Cardiac fibroblast (primary cell): ENCODE results near the gene NMNAT2.
A peak's percentile ranks its signal among the peaks of the same experiment; 100 is the strongest.

Experiments
- DNase-seq, 2 donors: peaks; one replicate each; pipeline versions ENCODE4 v3.0.0 to v3.0.0-alpha.2; 2010; ENCODE audit warnings: low read depth in 2 of 2
- H3K4me3 ChIP-seq, 2 donors: replicated peaks in 1 of 2; 1 replicate in 1 of 2; 2 replicates in 1 of 2; pipeline ENCODE4 v1.5.1; 2011; ENCODE audit warnings: low read depth in 2 of 2, low read length in 2 of 2, mild to moderate bottlenecking in 2 of 2, moderate library complexity in 1 of 2
- TF ChIP-seq, protein P1 (sequence below): IDR thresholded peaks from one replicate; pipeline ENCODE4 v1.5.1; 2011; ENCODE audit warnings: low read depth, mild to moderate bottlenecking, low read length, inconsistent platforms

Gene NMNAT2

DNA sequence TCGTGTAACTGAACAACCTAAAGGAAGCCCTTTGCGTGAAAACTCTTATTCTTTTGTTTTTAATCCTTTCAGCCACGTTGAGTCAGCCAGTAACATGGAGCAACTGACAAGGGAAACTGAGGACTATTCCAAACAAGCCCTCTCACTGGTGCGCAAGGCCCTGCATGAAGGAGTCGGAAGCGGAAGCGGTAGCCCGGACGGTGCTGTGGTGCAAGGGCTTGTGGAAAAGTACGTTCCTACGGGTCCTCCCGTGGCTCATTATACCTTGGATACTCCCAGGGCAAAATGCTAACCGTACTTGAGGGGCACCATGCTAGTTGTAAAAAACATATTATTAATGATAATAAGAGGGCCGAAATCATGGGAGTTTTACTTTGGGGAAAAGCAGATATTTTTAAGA, 182.7 kb downstream of the NMNAT2 start:
- H3K4me3 ChIP-seq = peak overlapping the region in 1 of 2 donors; percentile 43
- TF ChIP-seq, protein P1, sequence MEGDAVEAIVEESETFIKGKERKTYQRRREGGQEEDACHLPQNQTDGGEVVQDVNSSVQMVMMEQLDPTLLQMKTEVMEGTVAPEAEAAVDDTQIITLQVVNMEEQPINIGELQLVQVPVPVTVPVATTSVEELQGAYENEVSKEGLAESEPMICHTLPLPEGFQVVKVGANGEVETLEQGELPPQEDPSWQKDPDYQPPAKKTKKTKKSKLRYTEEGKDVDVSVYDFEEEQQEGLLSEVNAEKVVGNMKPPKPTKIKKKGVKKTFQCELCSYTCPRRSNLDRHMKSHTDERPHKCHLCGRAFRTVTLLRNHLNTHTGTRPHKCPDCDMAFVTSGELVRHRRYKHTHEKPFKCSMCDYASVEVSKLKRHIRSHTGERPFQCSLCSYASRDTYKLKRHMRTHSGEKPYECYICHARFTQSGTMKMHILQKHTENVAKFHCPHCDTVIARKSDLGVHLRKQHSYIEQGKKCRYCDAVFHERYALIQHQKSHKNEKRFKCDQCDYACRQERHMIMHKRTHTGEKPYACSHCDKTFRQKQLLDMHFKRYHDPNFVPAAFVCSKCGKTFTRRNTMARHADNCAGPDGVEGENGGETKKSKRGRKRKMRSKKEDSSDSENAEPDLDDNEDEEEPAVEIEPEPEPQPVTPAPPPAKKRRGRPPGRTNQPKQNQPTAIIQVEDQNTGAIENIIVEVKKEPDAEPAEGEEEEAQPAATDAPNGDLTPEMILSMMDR = no peak
- DNase-seq = peak; percentile 35 to 70

DNA sequence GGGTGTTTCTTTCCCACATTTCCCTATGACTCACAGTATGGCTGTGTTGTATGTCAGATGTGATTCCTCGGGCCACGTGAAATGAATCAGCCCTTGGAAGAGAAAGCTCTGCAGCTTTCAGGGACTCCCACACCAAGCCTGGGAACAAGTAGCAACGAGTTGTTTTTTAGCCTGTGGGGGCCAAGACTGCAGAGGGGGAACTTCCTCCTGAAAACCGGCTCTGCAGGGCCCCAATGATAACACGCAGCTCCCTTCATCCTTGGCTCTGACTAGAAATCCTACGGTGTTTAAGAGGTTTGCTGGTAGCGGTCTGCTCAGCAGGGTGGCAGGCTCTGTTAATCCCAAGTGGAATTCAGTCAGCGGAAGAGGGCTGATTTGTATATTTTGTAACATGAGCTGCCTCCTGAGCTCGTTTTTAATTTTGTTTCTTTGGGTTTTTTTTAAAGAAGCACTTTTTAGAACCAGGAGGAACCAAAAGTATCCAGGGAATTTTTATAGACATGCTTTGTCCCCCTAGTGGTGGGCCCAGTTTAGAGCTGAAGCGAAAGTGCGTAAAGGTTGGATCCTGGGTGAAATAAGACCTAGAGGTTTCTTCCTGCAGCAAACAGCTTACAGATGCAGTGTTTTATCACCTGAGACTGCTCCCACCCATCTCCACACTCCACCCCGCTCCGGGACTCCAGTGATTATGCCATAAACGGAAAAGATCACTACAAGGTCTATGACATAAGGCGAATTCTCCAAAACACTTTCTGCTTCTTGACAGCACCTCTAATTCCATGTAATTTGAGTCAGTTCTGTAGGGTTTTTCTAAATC, 183.3 kb downstream of the NMNAT2 start:
- TF ChIP-seq, protein P1 = peak; percentile 81
- DNase-seq = peak; percentile 98 to 99
- H3K4me3 ChIP-seq = peak overlapping the region; percentile 12 to 43

DNA sequence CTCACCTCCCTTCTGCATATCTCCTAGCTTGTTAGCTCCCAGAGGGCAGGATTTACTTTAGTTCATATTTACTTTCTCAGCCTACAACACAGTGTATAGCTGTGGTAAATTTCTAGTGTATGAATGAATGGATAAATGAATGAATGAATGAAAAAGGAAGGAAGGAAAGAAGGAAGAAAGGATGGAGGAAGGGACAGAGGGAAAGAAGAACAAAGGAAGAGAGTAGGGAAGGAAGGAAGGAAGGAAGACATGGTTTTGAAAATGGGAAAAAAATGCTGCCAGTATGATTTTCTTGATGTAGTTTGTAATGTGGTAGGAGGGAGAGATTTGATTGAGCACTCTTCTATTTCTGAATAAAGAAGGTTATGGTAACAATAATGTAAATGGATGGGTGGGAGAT, 185.1 kb downstream of the NMNAT2 start:
- no peak for DNase-seq
- H3K4me3 ChIP-seq = no peak overlapping the region
- TF ChIP-seq, protein P1 = no peak

- TF ChIP-seq, protein P1 = no peak
- H3K4me3 ChIP-seq = no peak overlapping the region
- no peak for DNase-seq
These were observed 186.6 kb downstream of the NMNAT2 start for GRCh38 chr1:183231545-183231944.

DNA sequence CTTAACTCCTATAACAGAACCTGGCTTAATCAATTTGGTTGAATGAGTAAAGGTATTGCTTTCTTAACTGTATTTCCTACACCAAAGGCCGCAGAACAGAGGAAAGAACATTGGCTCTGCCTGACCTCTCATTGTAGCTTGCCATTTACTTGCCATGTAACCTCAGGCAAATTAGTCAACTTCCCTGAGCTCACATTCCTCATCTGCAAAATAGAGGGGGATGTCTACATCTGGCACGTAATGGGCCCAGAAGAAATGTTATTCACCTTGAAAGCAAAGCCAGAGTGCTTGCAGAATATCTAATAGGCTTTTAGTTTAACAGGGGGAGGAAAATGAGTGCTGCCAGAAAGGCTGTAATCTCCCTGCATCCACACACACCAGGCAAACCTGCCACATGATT, 187.8 kb downstream of the NMNAT2 start:
- no peak overlapping the region for H3K4me3 ChIP-seq
- peak; percentile 46 to 56 for DNase-seq
- TF ChIP-seq, protein P1 = no peak

GRCh38 chr1:183228347-183229220, 189.6 kb downstream of the NMNAT2 start:
- TF ChIP-seq, protein P1 = no peak
- H3K4me3 ChIP-seq = no peak overlapping the region
- DNase-seq = no peak
